ENCODE data around the gene VSTM4.

- TF ChIP-seq CTCF (IDR thresholded peaks at IDR 0.05; ENCODE audit: low read depth, low read length) (no peak), EZH2phosphoT487 (IDR thresholded peaks at IDR 0.05; ENCODE audit: low read depth) (no peak)
These were observed 76.6 kb downstream of the VSTM4 start for GRCh38 chr10:49038711-49039110.

Data from OCI-LY3 (cell line).